GM12864 (cell line): ENCODE results near the gene BMI1.
"Not testable (repeated sequence)": the region's sequence is repeated elsewhere in the genome, so short reads cannot be mapped to it uniquely, and the experiment has no call there.

Experiments used
- DNase-seq: peaks from one replicate; pipeline ENCODE4 v3.0.0-alpha.2; 2011; ENCODE audit warnings: low read depth
- H3K4me3 ChIP-seq: 2 replicates; pipeline ENCODE4 v1.5.1; 2011; ENCODE audit warnings: mild to moderate bottlenecking, low read depth, low read length, control low read depth
- CTCF ChIP-seq: IDR thresholded peaks from 2 replicates; pipeline ENCODE4 v1.5.1; 2011; ENCODE audit warnings: low read depth, mild to moderate bottlenecking, moderate library complexity, low read length, control low read depth, inconsistent platforms; ENCODE audit errors: missing control alignments

The BMI1 gene

GRCh38 chr10:22301193-22301592, 19.7 kb upstream of the BMI1 start:
- no peak overlapping the region for H3K4me3 ChIP-seq
- TF ChIP-seq CTCF: peak; percentile 15
- no peak for DNase-seq

GRCh38 chr10:22303461-22303860, 17.4 kb upstream of the BMI1 start:
- no peak for TF ChIP-seq CTCF
- no peak overlapping the region for H3K4me3 ChIP-seq
- DNase-seq: no peak

GRCh38 chr10:22305721-22306120, 15.2 kb upstream of the BMI1 start:
- H3K4me3 ChIP-seq: no peak overlapping the region
- DNase-seq: no peak
- no peak for TF ChIP-seq CTCF

GRCh38 chr10:22308390-22308789, 12.5 kb upstream of the BMI1 start:
- no peak for DNase-seq

GRCh38 chr10:22309180-22310000, 11.5 kb upstream of the BMI1 start:
- TF ChIP-seq CTCF: no peak
- no peak for DNase-seq
- H3K4me3 ChIP-seq: no peak overlapping the region

More at GRCh38 chr10:22308390-22308789, 12.5 kb upstream of the BMI1 start:
- TF ChIP-seq CTCF: no peak
- no peak overlapping the region for H3K4me3 ChIP-seq

DNA sequence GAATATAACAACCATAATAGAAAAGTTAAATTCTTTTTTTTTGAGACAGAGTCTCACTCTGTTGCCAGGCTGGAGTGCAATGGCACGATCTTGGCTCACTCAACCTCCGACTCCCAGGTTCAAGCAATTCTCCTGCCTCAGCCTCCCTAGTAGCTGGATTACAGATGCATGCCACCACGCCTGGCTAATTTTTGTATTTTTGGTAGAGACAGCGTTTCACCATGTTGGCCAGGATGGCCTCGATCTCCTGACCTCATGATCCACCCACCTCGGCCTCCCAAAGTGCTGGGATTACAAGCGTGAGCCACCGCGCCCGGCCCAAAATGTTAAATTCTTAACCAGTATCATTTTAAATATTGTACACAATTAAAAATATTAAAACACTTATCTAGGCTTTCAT, 10.9 kb upstream of the BMI1 start:
- not testable (repeated sequence) for H3K4me3 ChIP-seq, DNase-seq

DNA sequence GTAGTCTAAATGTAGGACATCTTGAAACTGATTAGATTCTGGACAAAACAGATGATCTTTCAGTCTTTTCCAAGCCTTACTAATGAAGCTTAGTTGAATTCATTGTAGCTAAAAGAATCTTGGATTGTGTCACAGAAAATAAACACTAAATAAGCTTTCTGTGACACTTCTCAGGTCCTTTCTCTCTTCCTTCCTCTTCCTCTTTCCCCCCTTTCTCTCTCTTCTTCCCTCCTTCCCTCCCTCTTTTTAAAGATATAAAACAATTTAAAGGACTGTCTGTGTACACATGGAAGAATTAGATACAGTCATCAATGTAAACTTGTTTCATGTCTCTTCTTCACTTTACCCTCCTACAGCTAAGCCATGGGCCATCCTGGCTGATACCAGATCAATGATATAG, 10.0 kb upstream of the BMI1 start:
- no peak overlapping the region for H3K4me3 ChIP-seq

More for the DNA sequence above, 10.0 kb upstream of the BMI1 start:
- TF ChIP-seq CTCF: no peak
- no peak for DNase-seq
